HG02938 (cell line): ENCODE data around the gene SLC20A1.
"Not testable (repeated sequence)": the region's sequence is repeated elsewhere in the genome, so short reads cannot be mapped to it uniquely, and the experiment has no call there.

ENCODE experiments used
- ATAC-seq: cut with Tn5 transposase; IDR thresholded peaks from one replicate; pipeline ENCODE4 v1.9.1; 2021; ENCODE audit warnings: mild to moderate bottlenecking, moderate library complexity; ENCODE audit not compliant: unreplicated experiment

The SLC20A1 gene

DNA sequence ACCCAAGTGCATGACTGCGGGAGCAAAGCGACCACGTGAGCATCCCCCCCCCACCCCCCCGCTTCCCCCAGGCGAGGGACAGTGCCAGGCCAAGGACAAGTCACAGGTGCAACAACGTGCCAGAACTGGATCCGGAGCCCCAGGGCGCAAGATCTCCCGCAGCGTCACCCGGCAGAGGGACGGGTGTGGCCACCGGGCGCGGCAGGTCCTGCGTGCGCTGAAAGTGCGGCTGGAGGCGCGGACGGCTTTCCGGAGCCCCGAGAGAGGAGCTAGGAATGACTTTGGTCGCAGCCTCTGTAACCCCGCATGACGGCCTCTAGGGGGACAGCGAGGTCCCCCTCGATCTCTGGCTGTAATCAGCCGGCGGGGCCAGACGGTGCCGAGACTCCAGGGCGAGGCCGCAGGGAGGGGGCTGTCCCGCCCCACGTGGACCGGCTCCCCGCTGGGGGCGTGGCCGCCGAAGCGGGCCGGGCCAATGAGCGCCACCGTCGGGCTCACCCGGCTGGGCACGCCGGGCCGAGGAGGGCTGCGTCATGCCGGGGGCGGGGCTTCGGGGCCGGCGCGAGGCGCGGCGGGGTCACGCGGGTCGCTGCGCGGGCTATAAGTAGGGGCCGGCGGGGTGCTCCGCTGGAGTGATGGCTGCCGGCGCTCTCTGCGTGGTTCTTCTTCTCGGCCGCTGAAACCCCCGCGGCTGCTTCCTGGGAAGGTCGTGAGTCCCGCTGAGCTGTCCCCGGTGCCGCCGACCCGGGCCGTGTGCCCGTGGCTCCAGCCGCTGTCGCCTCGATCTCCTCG is at the start of gene SLC20A1:
TSS of gene SLC20A1 (plus strand) at position 630 of the 792 bp plus-strand sequence. CDS start 890 bp downstream, outside the sequence.
- peak; percentile 78 for ATAC-seq

DNA sequence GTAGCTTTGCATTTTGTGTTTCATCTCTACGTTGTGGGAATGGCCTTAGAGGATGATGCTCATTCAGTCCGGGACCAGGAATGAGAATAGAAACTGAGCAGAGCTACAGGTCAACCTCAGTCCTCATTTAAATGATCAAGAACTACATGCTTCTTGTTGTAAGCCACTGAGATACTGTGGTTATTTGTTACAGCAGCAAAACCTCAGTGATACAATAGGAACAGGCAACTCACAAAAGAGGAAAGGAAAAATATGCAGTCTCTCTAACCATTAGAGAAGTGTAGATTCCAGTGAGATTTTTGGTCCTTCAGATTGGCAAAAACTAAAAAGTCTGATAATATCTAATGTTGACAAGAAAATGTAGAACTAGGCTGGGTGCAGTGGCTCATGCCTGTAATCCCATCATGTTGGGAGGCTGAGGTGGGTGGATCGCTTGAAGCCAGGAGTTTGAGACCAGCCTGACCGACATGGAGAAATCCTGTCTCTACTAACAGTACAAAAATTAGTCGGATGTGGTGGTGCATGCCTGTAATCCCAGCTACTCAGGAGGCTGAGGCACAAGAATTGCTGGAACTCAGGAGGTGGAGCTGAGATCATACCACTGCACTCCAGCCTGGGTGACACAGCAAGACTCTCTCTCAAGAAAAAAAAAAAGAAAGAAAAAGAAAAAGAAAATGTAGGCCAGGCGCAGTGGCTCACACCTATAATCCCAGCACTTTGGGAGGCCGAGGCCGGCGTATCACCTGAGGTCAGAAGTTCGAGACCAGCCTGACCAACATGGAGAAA is 48.0 kb upstream of the SLC20A1 start:
- no peak for ATAC-seq

DNA sequence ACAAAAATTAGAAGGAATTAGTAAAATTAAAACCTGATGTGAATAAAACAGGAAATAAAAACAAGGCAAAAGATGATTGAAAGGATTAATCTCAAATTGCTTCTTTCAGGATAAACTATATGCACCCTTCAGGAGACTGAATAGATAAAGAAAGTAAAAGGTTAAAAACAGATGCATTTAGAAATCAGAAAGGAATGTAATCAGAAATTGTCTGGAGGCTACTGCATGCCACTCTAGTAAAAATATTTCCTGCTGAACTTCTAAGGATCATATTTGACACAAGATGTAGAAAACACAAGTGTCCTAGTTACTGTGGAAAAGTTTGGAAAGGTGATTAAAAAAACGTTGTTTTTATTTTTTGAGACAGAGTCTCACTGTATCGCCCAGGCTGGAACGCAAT is 45.1 kb upstream of the SLC20A1 start:
- no peak for ATAC-seq

- no peak for ATAC-seq
Measured at GRCh38 chr2:112601754-112602153, 44.0 kb upstream of the SLC20A1 start.

- ATAC-seq = no peak
Measured at GRCh38 chr2:112602917-112603316, 42.8 kb upstream of the SLC20A1 start.

- no peak for ATAC-seq
Measured at GRCh38 chr2:112603731-112604130, 42.0 kb upstream of the SLC20A1 start.

GRCh38 chr2:112604952-112605351 is 40.8 kb upstream of the SLC20A1 start:
- no peak for ATAC-seq

- no peak for ATAC-seq
Measured at GRCh38 chr2:112605926-112606325, 39.8 kb upstream of the SLC20A1 start.

DNA sequence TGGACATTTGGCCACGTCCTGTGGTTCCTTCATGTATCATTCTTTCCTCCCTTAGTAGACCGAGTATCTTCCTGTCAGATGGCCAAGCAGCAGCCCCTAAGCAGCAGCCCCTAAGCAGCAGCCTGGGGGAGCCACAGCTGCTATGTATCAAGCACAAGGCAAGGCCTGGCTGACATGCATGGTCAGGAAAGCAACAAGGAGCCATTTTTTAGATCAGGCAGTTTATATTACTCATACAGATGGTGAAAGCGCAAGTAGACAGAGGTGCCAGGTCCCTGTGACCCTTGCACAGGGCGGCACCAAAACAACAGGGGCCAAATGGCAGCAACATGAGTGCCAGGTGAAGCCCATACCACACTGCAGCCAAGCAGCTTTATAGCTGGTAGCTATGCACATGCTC is 39.2 kb upstream of the SLC20A1 start:
- no peak for ATAC-seq

DNA sequence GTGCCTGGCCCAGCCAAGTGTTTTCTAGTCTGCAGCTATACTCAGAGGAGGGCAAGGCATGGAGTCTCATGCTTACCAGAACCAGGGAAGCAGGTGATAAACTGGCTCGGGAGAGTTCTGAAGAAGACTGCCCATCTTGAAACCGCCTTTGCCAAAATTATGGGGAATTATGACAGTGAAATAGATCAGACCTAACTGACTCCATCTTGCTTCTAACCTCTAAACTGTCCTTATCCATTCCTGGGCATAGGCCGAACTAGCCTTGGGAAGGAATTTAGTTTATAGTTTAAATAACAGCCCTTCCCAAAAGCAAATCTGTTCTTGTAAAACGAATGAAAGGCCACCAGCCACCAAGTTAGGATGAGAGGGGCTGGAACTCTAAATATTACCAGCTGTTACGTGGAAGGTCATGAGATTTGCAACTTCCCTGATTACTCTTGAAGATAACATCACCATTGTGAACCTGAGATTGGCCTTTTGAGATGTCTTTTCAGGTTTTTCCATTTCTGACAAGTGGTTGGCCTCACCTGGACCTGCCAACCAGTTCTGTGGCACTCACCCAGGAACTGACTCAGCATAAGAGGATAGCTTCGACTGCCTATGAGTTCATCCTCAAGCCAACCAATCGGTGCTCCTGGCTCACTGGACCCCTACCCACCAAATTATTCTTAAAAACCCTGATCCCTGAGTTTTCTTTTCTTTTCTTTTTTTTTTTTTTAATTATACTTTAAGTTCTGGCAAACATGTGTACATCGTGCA is 37.9 kb upstream of the SLC20A1 start:
- ATAC-seq = no peak

DNA sequence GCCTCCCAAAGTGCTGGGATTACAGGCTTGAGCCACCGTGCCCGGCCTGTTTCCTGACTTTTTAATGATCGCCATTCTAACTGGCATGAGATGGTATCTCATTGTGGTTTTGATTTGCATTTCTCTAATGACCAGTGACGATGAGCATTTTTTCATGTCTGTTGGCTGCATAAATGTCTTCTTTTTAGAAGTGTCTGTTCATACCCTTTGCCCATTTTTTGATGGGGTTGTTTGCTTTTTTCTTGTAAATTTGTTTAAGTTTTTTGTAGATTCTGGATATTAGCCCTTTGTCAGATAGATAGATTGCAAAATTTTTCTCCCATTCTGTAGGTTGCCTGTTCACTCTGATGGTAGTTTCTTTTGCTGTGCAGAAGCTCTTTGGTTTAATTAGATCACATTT is 36.4 kb upstream of the SLC20A1 start:
- ATAC-seq = not testable (repeated sequence)

DNA sequence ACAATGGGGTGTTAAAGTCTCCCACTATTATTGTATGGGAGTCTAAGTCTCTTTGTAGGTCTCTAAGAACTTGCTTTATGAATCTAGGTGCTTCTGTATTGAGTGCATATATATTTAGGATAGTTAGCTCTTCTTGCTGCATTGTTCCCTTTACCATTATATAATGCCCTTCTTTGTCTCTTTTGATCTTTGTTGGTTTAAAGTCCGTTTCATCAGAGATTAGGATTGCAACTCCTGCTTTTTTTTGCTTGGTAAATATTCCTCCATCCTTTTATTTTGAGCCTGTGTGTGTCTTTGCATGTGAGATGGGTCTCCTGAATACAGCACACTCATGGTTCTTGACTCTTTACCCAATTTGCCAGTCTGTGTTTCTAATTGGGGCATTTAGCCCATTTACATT is 33.5 kb upstream of the SLC20A1 start:
- not testable (repeated sequence) for ATAC-seq

DNA sequence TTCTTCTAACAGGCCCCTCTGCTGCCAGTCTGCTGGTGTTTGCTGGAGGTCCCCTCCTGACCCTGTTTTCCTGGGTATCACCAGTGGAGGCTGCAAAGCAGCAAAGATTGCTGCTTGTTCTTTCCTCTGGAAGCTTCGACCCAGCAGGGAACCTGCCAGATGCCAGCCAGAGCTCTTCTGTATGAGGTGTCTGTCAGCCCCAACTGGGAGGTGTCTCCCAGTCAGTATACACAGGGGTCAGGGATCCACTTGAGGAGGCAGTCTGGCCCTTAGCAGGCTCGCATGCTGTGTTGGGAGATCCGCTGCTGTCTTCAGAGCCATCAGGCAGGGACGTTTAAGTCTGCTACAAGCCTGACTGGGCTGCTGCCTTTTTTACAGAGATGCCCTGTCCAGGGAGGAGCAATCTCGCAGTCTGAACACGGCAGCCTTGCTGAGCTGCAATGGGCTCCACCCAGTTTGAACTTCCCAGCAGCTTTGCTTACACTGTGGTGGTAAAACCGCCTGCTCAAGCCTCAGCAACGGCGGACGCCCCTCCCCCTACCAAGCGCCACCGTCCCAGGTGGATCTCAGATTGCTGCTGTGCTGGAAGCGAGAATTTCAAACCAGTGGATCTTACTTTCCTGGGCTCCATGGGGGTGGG is 31.4 kb upstream of the SLC20A1 start:
- ATAC-seq = no peak

DNA sequence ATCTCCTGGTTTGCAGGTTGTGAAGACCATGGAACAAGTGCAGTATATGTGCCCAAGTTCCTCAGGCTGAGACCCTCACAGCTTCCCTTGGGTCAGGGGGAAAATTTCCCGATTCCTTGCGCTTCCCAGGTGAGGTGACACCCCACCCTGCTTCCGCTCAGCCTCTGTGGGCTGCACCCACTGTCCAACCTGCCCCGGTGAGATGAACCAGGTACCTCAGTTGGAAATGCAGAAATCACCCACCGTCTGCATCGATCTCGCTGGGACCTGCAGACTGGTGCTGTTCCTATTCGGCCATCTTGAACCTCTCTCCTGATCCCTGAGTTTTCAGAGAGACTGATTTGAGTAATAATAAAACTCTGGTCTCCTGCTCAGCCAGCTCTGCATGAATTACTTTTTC is 30.7 kb upstream of the SLC20A1 start:
- ATAC-seq = no peak

DNA sequence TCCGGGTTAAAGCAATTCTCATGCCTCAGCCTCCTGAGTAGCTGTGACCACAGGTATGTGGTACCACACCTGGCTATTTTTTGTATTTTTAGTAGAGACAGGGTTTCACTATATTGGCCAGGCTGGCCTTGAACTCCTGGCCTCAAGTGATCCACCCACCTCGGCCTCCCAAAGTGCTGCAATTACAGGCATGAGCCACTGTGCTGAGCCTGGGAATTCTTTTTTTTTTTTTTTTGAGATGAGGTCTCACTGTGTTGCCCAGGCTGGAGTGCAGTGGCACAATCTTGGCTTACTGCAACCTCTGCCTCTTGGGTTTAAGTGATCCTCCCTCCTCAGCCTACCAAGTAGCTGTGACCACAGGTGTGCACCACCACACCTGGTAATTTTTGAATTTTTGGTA is 29.9 kb upstream of the SLC20A1 start:
- ATAC-seq = not testable (repeated sequence)

DNA sequence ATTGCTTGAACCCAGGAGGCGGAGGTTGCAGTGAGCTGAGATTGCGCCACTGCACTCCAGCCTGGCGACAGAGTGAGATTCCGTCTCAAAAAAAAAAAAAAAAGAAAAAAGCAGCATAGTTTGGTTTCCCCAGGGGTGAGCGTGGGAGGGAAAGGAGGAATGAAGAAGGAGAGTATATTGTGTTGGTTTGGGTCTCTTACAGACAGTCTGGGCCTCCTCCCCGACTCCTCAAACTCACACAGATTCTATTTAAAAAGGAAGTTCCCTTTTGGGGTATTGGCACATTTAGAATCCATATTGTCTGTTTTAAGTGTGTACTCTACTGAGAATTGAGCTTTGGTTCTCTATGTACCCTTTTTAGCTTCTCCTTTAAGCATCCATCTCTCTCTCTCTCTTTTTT is 27.4 kb upstream of the SLC20A1 start:
- ATAC-seq = no peak

DNA sequence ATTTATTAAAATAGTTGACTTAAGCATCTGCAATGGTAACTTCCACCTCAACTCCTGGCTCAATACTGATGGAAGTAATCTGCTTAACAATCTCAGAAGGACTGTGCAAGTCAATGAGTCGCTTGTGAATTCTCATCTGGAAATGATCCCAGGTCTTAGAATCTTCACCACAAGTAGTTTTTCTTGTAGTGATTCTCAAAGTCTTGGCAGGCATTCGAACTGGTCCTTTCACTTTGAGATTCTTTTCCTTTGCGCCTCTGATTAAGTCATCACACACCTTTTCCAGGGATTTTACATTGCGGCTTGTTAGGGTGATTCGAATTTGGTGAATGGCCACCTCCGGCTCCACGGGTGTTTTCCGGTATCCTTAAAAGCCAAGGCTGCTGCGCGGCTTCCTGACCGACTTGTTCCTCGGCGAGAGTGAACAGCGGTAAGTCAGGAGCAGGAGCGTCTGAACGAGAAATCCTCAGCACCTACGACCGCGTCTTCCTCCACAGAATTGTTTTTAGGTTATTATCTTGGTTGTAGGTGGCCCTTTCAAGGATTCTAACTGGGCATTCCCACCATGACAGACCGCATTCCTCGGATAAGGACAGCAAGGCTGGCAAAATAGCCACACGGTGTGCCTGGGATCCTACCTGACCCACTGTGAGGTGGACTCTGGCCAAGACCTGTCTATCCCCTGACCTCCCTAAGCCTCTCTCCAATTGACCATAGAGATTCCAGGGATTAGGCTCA is 23.8 kb upstream of the SLC20A1 start:
- ATAC-seq = no peak

DNA sequence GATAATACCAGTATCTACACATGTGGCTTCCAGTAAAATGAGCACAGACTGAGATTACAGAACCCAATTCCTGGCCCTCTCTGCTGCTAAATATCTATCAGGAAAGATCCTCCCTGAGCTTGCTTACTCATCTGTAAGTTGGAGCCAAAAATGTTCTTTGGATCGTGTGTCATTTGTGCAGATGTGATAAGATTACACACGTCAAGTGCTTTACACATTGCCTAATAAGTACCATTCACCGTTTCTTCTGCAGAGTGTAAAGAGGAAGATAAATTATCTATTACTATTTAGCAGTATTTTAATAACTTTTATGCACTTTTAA is 23.2 kb upstream of the SLC20A1 start:
- no peak for ATAC-seq

- no peak for ATAC-seq
Measured at GRCh38 chr2:112623913-112624777, 21.6 kb upstream of the SLC20A1 start.
